Right ventricle myocardium inferior (tissue), 1 donor: ENCODE measurements around the gene ABLIM2. TPM values are rescaled to one million over a fixed set of nuclear protein-coding genes. Genes with fewer than 3 reads are reported as not detected.

Experiments used
- ATAC-seq: fragments of 200-7000 bp; cut with Tn5 transposase; one replicate; pipeline ENCODE4 v1.9.1; 2020; ENCODE audit warnings: mild to moderate bottlenecking, moderate library complexity
- DNase-seq: peaks from one replicate; pipeline ENCODE4 v3.0.0; 2021; ENCODE audit errors: missing footprints
- intact Hi-C: fragments of 100-400 bp; cut with DNase I; formaldehyde crosslinking; loops from one replicate; pipeline ENCODE4 v1.11.0; 2022
- total RNA-seq: library from RNA; stranded (reverse); fragmentation: NEBNext Ultra II Directional; extraction: Animal tissue kit (Norgen Biotek cat#: 25700); gene quantifications from one replicate; pipeline ENCODE4 v1.2.1, GENCODE V29; 2021
- donor health status: DM: no; HTN: yes; CAD: no; lungs with severe emphysema.

Gene ABLIM2
- total RNA-seq, 1 donor from 2014 or later: 24.9 TPM

DNA sequence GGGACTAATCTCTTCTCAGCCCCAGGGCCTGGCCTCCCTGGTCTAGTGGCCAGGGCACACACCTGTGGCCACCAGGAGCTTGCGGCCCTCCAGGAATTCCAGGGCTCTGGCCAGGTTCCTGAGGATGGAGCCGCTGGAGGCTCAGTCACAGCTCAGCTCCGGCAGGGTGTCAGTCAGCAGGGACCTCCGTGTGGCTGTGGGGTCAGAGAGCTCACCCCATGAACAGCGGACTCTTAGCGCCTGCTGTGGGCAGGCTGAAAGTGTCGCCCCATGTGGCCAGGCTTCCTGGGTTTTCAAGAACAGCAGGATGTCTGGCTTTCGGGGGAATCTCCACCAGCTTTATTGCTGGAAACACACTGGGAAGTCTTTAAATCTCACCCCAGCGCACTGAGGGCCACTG is 21.2 kb upstream of the ABLIM2 start:
- peak; percentile 27 for DNase-seq
- intact Hi-C loops: loop anchor here (5.0 to 10.0 kb wide), 3 partner anchors 63 to 375 kb away; no protein-coding TSS in a partner anchor
- no peak for ATAC-seq

DNA sequence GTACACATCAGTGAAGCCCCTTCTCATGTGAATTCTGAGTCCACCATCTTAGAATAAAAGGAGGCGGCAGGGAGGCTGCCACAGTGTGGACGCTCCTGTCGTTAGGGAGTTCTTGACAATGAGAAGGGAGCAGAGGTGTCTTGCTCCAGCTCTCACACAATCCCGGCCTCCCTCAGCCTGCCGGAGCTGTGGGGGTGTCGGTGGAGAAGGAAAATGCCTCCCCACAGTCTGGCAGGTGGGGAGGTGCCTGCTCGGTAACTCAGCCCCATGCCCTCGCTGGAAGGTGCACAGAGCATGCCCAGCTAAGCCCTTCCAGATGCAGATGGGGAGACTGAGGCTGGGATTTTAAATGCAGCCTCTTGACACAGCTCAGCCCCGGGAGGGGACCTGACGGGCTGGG is 20.5 kb upstream of the ABLIM2 start:
- intact Hi-C loops: no loop called here

DNA sequence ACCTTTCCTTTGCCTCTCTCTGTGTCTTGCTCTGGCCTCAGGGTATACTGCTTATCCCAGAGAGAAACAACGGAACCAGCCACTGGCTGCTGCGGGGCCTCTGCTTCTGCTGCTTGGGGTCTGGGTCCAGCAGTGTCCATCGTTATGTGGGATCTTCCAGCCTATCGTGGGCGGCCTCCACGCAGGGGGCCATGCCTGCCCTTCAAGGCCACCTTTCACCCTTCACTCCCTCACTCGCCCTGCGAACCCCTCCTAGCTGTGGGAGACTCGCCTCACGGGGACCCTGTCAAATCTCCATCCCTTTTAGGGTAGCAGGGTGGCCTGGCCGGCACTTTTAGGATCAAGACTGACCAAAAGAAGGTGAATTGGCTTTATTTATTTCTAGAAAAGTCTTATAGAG is 19.3 kb upstream of the ABLIM2 start:
- ATAC-seq (no peak), DNase-seq (peak; percentile 52)
- intact Hi-C loops: loop anchor here (1.0 kb wide), 1 partner anchor 14 kb away; no protein-coding TSS in a partner anchor

More for the DNA sequence above, 20.5 kb upstream of the ABLIM2 start:
- ATAC-seq (no peak), DNase-seq (peak; percentile 41)

DNA sequence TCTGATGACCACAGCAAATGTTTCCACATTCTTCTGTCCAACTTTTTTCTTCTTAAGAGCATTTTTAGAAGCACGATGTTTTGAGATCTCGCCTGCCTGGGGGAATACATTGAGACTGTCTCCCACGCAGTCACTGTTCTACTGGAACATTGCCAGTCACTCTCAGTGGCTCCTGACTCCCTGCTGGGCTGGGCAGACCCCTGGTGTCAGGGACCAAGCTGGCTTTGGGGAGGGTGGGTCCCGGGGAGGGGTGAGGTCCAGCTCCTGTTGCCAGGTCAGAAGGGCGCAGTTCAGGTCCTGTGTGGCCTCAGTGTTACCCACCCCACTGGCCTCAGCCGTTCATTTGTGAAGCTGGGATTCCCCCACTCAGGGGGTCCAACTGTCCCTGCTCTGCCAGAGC is 18.9 kb upstream of the ABLIM2 start:
- ATAC-seq: no peak
- intact Hi-C loops: loop anchor here (1.0 kb wide), 1 partner anchor 15 kb away; no protein-coding TSS in a partner anchor
- DNase-seq: peak; percentile 48

DNA sequence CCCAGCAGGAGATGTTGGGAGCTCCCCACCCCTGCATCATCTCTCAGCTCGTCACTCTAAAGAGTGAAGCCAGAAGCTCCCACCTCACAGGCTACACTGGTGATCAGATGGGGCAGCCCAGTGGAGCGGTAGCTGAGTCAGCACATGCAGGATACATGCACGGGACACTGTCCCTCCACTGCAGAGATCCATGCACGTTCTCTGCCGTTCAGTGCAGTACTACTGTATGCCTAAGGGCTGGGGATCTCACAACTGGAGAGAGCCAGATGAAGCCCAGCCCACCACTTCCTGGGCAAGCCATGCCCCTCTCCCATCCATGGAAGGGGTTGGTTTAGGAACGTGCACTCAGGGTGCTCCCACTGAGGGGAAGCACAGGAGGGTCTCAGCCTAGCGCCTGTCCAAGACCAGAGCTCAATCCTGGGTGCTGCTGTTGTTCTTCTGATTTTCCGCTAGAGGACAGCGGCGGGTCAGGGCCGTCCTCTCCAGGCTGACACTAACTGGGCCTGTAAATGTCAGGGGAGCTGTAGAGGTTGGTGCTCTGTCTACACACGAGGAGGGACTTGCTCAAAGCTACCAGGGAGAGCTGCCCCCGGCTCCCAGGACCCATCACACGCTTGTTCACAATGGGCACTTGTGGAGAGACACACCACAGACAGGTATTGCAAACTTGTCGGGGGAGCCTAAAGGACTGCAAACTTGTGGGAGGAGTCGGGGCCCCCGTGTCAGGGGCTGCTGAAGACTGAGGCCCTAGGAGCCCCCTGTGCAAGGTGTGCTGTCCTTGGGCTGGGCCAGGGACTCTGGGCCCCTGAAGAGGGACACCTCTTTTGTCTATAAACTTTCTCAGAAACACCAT is 18.2 kb upstream of the ABLIM2 start:
- intact Hi-C loops: loop anchor here (1.0 kb wide), 1 partner anchor 16 kb away; no protein-coding TSS in a partner anchor
- ATAC-seq (peak; percentile 76), DNase-seq (peak; percentile 78)

DNA sequence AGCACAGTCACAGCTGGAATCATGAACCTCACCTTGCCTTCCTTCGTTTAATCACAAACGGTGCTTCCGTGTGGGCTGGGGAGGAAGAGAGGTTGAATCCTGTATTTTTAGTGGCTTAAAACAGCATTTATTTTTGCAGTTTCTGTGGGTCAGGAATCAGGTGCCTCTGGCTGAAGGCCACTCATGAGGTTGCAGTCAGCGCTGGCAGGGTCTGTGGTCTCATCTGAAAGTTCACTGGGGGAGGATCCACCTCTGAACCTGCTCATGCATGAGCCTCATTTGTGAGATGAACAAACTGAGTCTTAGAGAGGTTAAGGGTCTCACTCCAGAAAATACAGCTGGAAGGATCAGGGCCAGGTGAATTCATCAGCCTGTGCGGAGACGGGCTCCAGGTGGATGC is 17.1 kb upstream of the ABLIM2 start:
- no peak for ATAC-seq
- intact Hi-C loops: no loop called here
- no peak for DNase-seq

DNA sequence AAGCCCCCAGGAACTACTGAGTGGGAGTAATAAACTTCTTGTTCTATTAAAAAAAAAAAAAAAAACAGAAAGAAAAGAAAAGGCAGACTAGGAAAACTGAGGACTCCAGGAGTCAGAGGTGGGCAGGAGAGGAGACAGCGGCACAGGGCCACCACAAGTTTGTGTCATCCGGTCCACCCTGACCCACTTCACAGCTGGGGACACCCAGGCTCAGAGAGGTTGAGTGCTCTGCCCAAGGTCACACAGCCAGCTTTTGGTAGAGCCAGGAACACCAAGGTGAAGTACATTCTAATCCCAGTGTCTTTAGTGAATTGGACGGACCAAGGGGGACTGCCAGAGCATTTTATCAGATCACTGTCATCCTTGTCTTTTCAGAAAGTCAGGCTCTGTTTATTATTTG is 16.4 kb upstream of the ABLIM2 start:
- DNase-seq: no peak
- intact Hi-C loops: no loop called here
- no peak for ATAC-seq

DNA sequence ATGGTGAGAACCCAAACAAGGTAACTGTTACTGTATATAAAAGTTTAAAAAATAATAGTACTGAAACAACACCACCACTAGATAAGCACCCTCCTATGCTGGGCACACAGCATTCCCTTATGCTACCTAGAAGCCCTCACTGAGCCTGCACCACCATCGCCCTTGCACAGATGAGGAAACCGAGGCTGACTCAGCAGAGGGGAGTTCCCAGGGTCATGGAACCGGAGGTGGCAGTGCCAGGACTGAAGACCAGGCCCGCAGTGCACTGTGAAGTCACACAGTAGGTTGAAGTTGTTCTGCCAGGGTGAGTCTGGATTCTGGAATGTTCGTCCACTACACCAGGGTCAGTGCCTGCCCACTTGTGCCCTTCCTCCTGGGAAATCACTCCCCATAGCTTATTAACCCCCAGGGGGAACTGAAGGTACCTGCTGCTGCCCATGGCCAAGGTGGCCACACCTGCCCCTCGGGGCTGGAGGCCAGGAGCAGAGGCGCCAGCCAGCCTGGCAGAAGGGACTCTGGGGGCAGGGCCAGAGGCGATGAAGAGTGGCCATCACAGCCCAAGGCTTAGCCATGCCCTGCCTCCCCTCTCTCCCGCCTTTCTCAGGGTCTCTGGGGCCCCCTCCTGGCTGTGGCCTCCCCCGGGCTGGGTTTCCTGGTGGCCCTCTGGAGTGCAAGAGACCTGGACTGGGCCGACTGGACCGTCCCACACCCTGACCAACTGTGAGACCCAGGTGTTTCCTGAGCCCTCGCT is 15.1 kb upstream of the ABLIM2 start:
- DNase-seq (peak; percentile 53), ATAC-seq (no peak)
- intact Hi-C loops: no loop called here

DNA sequence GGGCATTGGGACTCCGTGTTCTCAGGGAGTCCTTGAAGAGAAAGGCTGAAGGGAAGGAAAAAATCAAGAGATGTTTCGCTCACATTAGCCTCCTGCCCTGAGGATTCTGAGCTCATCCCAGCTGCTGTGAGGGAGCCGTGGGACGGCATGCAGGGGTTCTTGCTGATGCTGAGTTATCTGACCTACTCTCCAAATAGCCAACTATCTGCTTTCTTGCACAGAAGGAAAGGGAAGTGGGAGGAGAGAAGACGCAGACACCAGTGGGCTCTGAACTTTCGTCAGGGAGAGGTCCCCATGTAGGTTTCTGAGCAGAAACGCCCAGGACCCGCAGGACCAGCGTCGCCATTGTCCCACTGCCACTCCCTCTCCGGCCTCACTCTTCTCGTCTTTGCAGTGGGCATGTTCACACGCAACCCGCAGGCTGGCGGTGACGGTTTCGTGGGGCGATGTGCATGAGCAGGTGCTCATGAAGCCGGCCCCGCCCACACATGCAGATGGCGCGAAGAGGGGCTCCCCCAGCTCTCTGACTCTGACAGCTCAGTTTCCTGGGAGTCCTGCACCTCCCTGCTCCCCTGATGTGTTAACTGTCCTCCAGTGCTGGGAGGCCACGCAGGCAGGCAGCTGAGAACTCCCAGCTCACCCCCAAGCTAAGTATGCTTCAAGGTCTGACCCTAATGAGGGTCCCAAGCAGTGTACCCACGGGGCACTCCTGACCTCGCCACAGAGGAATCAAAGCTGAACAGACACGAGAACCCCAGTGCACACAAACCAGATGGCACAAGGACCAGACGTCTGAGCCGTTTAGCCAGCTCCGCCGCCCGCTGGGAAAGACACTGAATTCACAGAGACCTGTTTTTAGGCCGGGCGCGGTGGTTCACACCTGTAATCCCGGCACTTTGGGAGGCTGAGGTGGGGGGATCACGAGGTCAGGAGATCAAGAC is 13.6 kb upstream of the ABLIM2 start:
- ATAC-seq (no peak), DNase-seq (peak; percentile 55)
- intact Hi-C loops: no loop called here

DNA sequence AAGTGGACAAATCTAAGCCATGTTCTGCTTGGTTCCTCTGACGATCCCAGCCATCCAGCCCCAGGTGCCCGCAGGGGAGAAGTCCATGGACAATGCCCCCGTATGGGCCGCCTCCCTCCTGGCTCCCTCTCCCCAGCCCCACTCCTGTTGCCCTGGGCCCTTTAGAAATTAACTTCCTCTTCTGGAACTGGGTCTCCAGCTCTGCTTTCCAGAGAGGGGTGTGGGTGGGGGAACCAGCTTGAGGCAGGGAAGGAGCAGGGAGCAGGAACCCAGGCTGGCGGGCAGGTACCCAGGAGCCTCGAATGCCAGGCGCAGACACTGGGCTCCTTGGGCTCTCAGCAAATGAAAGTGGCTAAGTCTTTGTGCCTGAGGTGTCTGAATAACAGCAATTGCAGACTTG is 12.7 kb upstream of the ABLIM2 start:
- intact Hi-C loops: no loop called here
- DNase-seq (peak; percentile 46), ATAC-seq (no peak)

DNA sequence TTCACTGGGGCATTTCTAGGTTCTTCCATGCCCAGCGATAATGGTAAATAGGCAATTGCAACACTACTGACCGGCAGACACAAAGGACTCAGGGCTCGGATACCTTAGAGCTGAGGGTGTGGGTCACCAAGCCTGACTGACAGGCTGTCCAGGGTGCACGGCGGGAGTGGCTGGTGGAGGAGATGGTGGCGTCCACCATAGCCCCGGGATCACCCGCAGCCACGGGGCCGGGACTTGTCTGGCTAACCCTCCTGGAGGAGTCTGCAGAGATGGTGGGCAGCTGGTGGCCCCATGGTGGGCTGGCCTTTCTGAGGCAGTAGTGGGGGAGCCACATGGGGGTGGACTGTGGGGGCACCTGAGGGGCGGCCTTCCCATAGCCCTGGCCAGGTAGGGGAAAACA is 11.7 kb upstream of the ABLIM2 start:
- ATAC-seq: no peak
- DNase-seq: no peak
- intact Hi-C loops: no loop called here

DNA sequence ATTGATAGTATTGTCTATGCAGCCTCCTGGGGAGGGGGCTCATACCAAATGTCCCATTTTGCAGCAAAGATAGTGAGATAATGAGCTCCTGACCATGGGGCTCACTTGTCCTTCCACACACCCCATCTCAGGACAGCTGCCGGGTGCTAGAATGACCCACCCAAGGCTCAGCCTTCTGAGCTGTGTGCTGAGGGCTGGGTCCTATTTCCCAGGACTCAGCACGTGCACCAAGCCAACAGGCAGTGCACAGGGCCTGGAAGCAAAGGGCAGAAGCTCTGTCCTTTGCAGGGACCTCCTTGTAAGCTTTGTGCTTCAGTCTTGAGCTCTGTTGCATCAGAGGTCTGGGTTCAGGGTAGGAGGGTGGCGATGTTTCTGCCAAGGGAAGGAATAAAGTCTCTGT is 11.2 kb upstream of the ABLIM2 start:
- DNase-seq (no peak), ATAC-seq (no peak)
- intact Hi-C loops: no loop called here

DNA sequence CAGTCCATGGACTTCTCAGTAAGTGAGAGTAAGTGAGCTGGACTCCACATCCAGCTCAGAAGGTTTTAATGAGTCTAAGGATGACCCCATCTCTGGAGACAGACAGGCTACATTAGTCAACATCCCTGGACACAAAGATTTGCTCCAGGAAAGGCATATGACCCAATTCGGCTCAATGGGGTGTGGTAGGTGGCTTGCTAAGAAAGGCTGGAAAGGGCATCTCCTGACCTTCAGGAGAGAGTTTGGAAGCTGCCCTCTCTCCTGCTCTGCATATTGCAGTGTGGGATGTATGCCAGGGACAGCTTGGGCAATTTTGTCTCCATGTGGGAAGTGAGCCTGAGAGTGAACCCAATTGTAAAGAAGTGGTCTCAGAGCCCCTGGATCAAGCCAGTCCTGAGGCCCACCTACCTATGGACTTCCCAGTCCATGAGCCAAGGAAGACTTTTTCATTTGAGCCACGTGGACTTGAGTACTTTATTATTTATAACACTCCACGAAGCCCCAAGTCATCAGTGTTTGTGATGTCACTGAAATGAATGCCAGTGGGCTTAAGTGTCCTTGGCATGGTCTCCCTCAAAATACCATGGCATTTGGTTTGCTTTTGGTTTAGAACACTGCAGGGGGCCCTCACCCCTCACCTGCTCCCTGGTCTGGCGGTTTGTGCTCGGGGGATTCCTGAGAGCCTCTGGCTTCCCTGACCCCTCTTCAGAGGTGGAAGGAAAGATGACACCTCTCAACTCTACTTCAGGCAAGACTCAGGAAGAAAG is 10.4 kb upstream of the ABLIM2 start:
- intact Hi-C loops: no loop called here
- DNase-seq (no peak), ATAC-seq (no peak)

DNA sequence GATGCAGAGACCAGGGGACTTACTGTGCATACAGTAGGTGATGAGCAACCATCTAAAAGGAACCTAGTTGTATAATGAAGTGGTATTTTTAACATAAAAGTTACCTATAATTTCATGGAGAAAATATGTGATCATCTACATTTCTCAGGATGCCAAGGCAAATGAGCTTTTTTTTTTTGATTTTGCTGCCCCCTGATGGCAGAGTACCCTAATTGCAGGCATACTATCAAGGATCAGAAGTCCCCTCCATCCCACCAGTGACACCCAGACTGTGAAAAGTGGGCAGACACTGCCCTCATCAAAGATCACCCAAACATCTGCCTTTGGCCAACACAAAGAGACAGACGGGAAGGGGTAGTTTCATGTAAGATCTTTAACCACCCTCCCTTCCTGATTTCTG is 9.6 kb upstream of the ABLIM2 start:
- intact Hi-C loops: no loop called here
- ATAC-seq: no peak
- no peak for DNase-seq

DNA sequence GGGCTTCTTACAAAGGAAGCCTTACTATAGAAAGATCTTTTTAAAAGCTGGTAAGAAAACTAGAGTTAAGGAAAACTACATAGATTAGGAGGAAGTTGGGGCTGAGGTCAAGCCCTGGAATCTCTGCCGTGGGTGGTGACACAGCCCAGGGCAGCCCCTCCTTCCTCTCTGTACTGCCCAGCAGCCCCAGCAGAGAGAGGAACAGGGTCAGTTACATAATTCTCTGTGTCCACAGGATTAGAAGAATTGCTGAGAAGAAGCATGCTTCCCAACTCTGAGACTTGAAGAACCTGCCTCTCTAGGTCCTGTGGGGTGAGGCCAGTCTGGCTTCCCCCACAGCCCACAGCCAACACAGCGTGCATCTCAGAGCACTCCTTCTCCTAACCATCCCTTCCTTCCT is 9.2 kb upstream of the ABLIM2 start:
- intact Hi-C loops: no loop called here
- DNase-seq: peak; percentile 73

DNA sequence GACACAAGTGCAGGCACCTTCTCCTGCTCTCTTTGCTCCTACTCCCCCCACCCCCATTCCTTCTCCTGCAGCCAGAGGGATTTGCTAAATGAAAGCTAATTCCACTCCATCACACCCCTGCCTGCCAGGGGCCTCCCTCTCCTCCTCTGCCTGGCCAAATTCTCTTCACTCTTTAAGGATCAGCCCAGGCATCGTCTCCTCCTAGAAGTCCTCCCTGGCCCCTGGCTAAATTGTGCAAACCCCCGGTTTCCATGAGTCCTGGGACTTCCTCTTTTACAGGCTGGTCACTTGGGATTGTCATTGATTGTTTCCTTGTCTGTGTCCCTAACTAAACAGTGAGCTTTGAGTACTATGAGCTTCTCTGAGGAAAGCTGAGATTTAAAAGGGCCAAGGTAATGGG is 8.7 kb upstream of the ABLIM2 start:
- ATAC-seq (no peak), DNase-seq (peak; percentile 50)
- intact Hi-C loops: no loop called here

More for the DNA sequence above, 9.2 kb upstream of the ABLIM2 start:
- ATAC-seq: peak; percentile 69

DNA sequence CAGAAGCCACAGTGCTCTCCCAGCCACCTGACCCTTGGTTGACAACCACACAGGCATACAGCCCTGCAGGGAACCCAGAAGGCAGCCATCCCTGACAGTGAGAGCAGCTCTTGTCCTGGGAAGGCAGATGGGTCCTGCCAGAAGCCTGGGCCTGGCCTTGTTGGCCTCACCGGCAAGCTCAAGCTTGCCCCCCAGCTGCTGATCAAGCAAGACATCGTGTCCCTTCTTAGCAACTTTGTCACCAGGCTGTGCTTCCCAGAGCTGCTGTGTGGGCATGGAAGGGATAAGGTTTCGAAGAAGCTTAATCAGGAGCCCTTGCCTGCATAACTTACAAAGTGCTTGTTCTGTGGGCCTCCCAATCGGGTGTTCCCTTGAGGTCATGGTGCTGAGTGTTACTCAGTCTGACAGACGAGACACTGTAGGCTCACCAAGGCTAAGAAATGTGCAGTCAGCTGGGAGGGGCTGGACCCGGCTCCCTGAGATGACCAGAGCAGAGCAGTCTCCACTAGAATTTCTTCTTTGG is 6.8 kb upstream of the ABLIM2 start:
- DNase-seq (peak; percentile 51), ATAC-seq (peak; percentile 20)
- intact Hi-C loops: no loop called here

DNA sequence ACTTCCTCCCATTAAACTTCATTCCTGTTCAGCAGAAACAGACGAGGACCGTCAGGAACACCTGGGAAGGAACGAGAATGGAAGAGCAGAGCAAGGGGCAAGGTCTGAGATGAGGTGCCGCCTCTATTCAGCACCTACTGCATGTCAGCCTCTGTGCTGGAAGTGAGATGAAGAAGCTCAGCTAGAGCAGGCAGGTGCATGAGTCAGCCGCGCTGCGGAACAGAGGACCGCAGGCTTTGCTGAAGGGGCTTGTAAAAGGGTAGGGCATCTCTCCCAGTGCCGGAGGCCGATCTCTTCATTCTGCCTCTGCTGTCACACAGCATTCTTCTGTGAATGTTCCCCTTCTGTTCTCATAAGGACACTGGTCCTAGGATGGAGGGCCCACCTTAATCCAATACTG is 6.1 kb upstream of the ABLIM2 start:
- DNase-seq (peak; percentile 27), ATAC-seq (no peak)
- intact Hi-C loops: no loop called here
